SK-N-SH (cell line): ENCODE data around the gene CDH16. TPM values are rescaled to one million over a fixed set of nuclear protein-coding genes. Genes with fewer than 3 reads are reported as not detected.

Source experiments
- CTCF ChIA-PET: fragments of 300-600, 350-600 bp; formaldehyde crosslinking; extraction: SDS; loops from one replicate; lab custom pipeline; 2021; lab: Yijun Ruan, JAX
- POLR2A ChIA-PET: fragments of 350-600 bp; sonication (Branson Sonifier 250); formaldehyde crosslinking; extraction: SDS; loops from one replicate; lab custom pipeline; 2020; ENCODE audit warnings: antibody characterized with exemption, inconsistent platforms; lab: Yijun Ruan, JAX
- DNase-seq: peaks from one replicate; pipeline ENCODE4 v3.0.0; 2012
- H2AFZ ChIP-seq: fragments of 200-600 bp; sonication (generic); 2 replicates; pipeline ENCODE4 v1.8.1; 2016; ENCODE audit warnings: antibody characterized with exemption, mild to moderate bottlenecking, low read depth
- H3F3A ChIP-seq: fragments of 200-600 bp; sonication (generic); replicated peaks from 2 replicates; pipeline ENCODE3; 2016; ENCODE audit warnings: antibody characterized with exemption, mild to moderate bottlenecking; ENCODE audit not compliant: insufficient read depth
- H3K27ac ChIP-seq, 2 experiments: fragments of 200-500 bp in 1 of 2; fragments of 200-600 bp in 1 of 2; sonication (Bioruptor generic) in 1 of 2; sonication (generic), shearing (Covaris generic) in 1 of 2; 2 replicates each; pipeline versions ENCODE4 v1.5.1 to v1.6.1; 2014 to 2016; ENCODE audit warnings: low read depth in 2 of 2, inconsistent platforms in 1 of 2, low read length in 1 of 2, mild to moderate bottlenecking in 1 of 2, mixed read lengths in 1 of 2
- H3K27me3 ChIP-seq: fragments of 200-600 bp; sonication (generic), shearing (Covaris generic); 2 replicates; pipeline ENCODE4 v1.6.1; 2016; ENCODE audit warnings: mixed run types; ENCODE audit not compliant: insufficient read depth
- H3K36me3 ChIP-seq, 2 experiments: fragments of 200-500 bp in 1 of 2; fragments of 200-600 bp in 1 of 2; sonication (Bioruptor generic) in 1 of 2; sonication (generic) in 1 of 2; replicated peaks in 1 of 2; 2 replicates each; pipeline versions ENCODE3 to v1.5.1; 2014 to 2016; ENCODE audit warnings: low read length in 1 of 2, mild to moderate bottlenecking in 1 of 2; ENCODE audit not compliant: insufficient read depth in 2 of 2, control insufficient read depth in 1 of 2
- H3K4me1 ChIP-seq, 2 experiments: fragments of 200-500 bp in 1 of 2; fragments of 200-600 bp in 1 of 2; sonication (Bioruptor generic) in 1 of 2; sonication (generic), shearing (Covaris generic) in 1 of 2; 2 replicates each; pipeline versions ENCODE4 v1.5.1 to v1.6.1; 2014 to 2016; ENCODE audit warnings: low read depth in 1 of 2, low read length in 1 of 2, mixed run types in 1 of 2; ENCODE audit not compliant: insufficient read depth in 2 of 2, control insufficient read depth in 1 of 2
- H3K4me2 ChIP-seq: fragments of 200-600 bp; sonication (generic), shearing (Covaris generic); 2 replicates; pipeline ENCODE4 v1.6.1; 2017; ENCODE audit warnings: mixed run types
- H3K4me3 ChIP-seq, 2 experiments: fragments of 200-500 bp in 1 of 2; fragments of 200-600 bp in 1 of 2; sonication (Bioruptor generic) in 1 of 2; sonication (generic), shearing (Covaris generic) in 1 of 2; 2 replicates each; pipeline versions ENCODE4 v1.5.1 to v1.8.1; 2014 to 2016; ENCODE audit warnings: low read depth in 2 of 2, inconsistent platforms in 1 of 2, low read length in 1 of 2, mild to moderate bottlenecking in 1 of 2, mixed read lengths in 1 of 2, moderate library complexity in 1 of 2
- H3K79me2 ChIP-seq: fragments of 200-600 bp; sonication (generic); 2 replicates; pipeline ENCODE4 v1.8.1; 2017; ENCODE audit warnings: mild to moderate bottlenecking; ENCODE audit not compliant: insufficient read depth
- H3K9ac ChIP-seq: fragments of 200-600 bp; sonication (generic); 2 replicates; pipeline ENCODE4 v1.6.1; 2017; ENCODE audit warnings: mixed run types
- H3K9me2 ChIP-seq: fragments of 200-600 bp; sonication (generic); 2 replicates; pipeline ENCODE4 v1.6.1; 2017; ENCODE audit warnings: mixed run types
- H3K9me3 ChIP-seq: fragments of 200-600 bp; sonication (generic); 2 replicates; pipeline ENCODE4 v1.6.1; 2017; ENCODE audit warnings: mixed run types, mild to moderate bottlenecking, moderate library complexity
- H4K20me1 ChIP-seq: fragments of 200-600 bp; sonication (generic); 2 replicates; pipeline ENCODE4 v1.6.1; 2017; ENCODE audit warnings: mild to moderate bottlenecking, mixed run types; ENCODE audit not compliant: insufficient read depth
- CHD2 ChIP-seq: fragments of 150-350 bp; IDR thresholded peaks from 2 replicates; pipeline ENCODE4 v1.6.1; 2018; ENCODE audit warnings: low read length; ENCODE audit not compliant: partially characterized antibody
- CTCF ChIP-seq: fragments of 200-600 bp; sonication (generic); IDR thresholded peaks from 2 replicates; pipeline ENCODE4 v1.6.1; 2017; ENCODE audit warnings: antibody characterized with exemption, mild to moderate bottlenecking, moderate library complexity
- ELF1 ChIP-seq: IDR thresholded peaks from 2 replicates; pipeline ENCODE4 v1.4.0; 2012
- EZH2phosphoT487 ChIP-seq: fragments of 200-600 bp; sonication (generic); IDR thresholded peaks from 2 replicates; pipeline ENCODE4 v1.6.1; 2017; ENCODE audit warnings: low read depth, mixed run types, mild to moderate bottlenecking, antibody characterized with exemption, moderate library complexity, borderline replicate concordance
- GABPA ChIP-seq: IDR thresholded peaks from 2 replicates; pipeline ENCODE4 v1.4.0; 2012; ENCODE audit warnings: low read depth, mild to moderate bottlenecking
- GATA2 ChIP-seq: sonication (generic); formaldehyde crosslinking; IDR thresholded peaks from 2 replicates; pipeline ENCODE4 v1.5.0; 2020; ENCODE audit warnings: mild to moderate bottlenecking, missing genetic modification reagents
- IRF3 ChIP-seq: fragments of 150-350 bp; IDR thresholded peaks from 2 replicates; pipeline ENCODE4 v1.6.1; 2016; ENCODE audit warnings: mild to moderate bottlenecking, low read depth, low read length
- JUND ChIP-seq: IDR thresholded peaks from 2 replicates; pipeline ENCODE4 v1.4.0; 2012
- MAX ChIP-seq: IDR thresholded peaks from 2 replicates; pipeline ENCODE4 v1.4.0; 2012; ENCODE audit warnings: low read depth
- MEF2A ChIP-seq: IDR thresholded peaks from 2 replicates; pipeline ENCODE4 v1.4.0; 2012; ENCODE audit warnings: low read depth, borderline replicate concordance
- MXI1 ChIP-seq: IDR thresholded peaks from 2 replicates; pipeline ENCODE4 v1.6.1; 2012; ENCODE audit warnings: mild to moderate bottlenecking, low read depth, low read length, improper control_type of control experiment
- POLR2AphosphoS5 ChIP-seq: IDR thresholded peaks from 2 replicates; pipeline ENCODE4 v1.6.1; 2012; ENCODE audit warnings: low read depth, low read length
- RCOR1 ChIP-seq: fragments of 150-350 bp; IDR thresholded peaks from 2 replicates; pipeline ENCODE4 v1.6.1; 2017; ENCODE audit warnings: antibody characterized with exemption, low read length
- RFX5 ChIP-seq: IDR thresholded peaks from 2 replicates; pipeline ENCODE4 v1.6.1; 2012; ENCODE audit warnings: mild to moderate bottlenecking, improper control_type of control experiment, low read length
- RXRA ChIP-seq: IDR thresholded peaks from 2 replicates; pipeline ENCODE4 v1.4.0; 2012; ENCODE audit warnings: low read depth, mild to moderate bottlenecking, borderline replicate concordance
- SIN3A ChIP-seq: IDR thresholded peaks from 2 replicates; pipeline ENCODE4 v1.6.1; 2012; ENCODE audit warnings: low read depth, mild to moderate bottlenecking, low read length, moderate library complexity, borderline replicate concordance
- TEAD4 ChIP-seq: IDR thresholded peaks from 2 replicates; pipeline ENCODE4 v1.4.0; 2012; ENCODE audit warnings: mild to moderate bottlenecking, borderline replicate concordance; ENCODE audit not compliant: insufficient read depth
- USF2 ChIP-seq: fragments of 150-350 bp; IDR thresholded peaks from 2 replicates; pipeline ENCODE4 v1.6.1; 2017; ENCODE audit warnings: antibody characterized with exemption, low read length, low read depth, borderline replicate concordance
- WGBS: methylation state at CpG from one replicate; pipeline ENCODE4 v1.1.6; 2017; ENCODE audit warnings: low lambda C conversion rate; 5-methylcytosine and 5-hydroxymethylcytosine counted together
- polyA plus RNA-seq, 3 experiments: library from polyadenylated mRNA; depleted of rRNA; stranded (reverse); fragments of >200 nt; gene quantifications; 2 replicates each; pipeline ENCODE4 v1.2.3, GENCODE V29; 2012

The CDH16 gene
- polyA plus RNA-seq, 1 of the 3 experiments (the other 2 are of a cell fraction): not detected

- WGBS: 65% methylated on average over 6 of the region's 6 CpGs
- CTCF ChIA-PET: interaction anchor here (0.9 to 13.6 kb wide), 4 partner anchors 12 to 239 kb away, joined by 3 to 174 read pairs (median 8); no protein-coding TSS in a partner anchor
Observed at GRCh38 chr16:66916518-66916917, 2.2 kb downstream of the CDH16 start.

More at GRCh38 chr16:66916518-66916917, 2.2 kb downstream of the CDH16 start:
- TF ChIP-seq EZH2phosphoT487: no peak
- TF ChIP-seq JUND: no peak
- TF ChIP-seq CHD2: no peak
- TF ChIP-seq SIN3A: no peak
- TF ChIP-seq MXI1: no peak
- no peak for TF ChIP-seq RXRA
- no peak for TF ChIP-seq MAX
- no peak for TF ChIP-seq ELF1
- TF ChIP-seq GATA2 (CRISPR knock-in tag): no peak
- TF ChIP-seq RFX5: no peak
- no peak for TF ChIP-seq USF2
- no peak for TF ChIP-seq IRF3
- no peak for TF ChIP-seq TEAD4
- TF ChIP-seq CTCF: no peak
- no peak for TF ChIP-seq MEF2A
- no peak for TF ChIP-seq RCOR1
- TF ChIP-seq POLR2AphosphoS5: no peak
- no peak for TF ChIP-seq GABPA
- H3K9me3 ChIP-seq: no peaks in the 10 kb centered on the region
- H3F3A ChIP-seq: no peaks in the 10 kb centered on the region
- H3K27ac ChIP-seq: no peak overlapping the region
- H3K9ac ChIP-seq: no peak overlapping the region
- no peaks in the 10 kb centered on the region for H3K79me2 ChIP-seq
- no peaks in the 10 kb centered on the region for H3K27me3 ChIP-seq
- H3K4me3 ChIP-seq: no peak overlapping the region
- POLR2A ChIA-PET: no interaction called here
- no peaks in the 10 kb centered on the region; a peak in 1 of 4 replicates for H3K4me1 ChIP-seq
- H3K9me2 ChIP-seq: no peaks in the 10 kb centered on the region
- H3K4me2 ChIP-seq: no peak overlapping the region
- no peaks in the 10 kb centered on the region for H4K20me1 ChIP-seq
- no peak overlapping the region for H2AFZ ChIP-seq
- H3K36me3 ChIP-seq: no peaks in the 10 kb centered on the region
- no peak for DNase-seq
